SK-N-SH treated with all-trans-retinoic acid at 6 μM for 48 hours (cell line): ENCODE measurements around the gene ENDOV.

Experiments
- ATAC-seq: fragments of 200-7000 bp; cut with Tn5 transposase; 3 replicates; pipeline ENCODE4 v1.9.1; 2020; ENCODE audit warnings: mild to moderate bottlenecking, moderate library complexity
- ARNTL ChIP-seq: fragments of 450-650 bp; formaldehyde crosslinking; IDR thresholded peaks from 2 replicates; pipeline ENCODE4 v1.5.0; 2020; ENCODE audit warnings: low read depth, mild to moderate bottlenecking, moderate library complexity, borderline replicate concordance
- BACH2 ChIP-seq: fragments of 250-450 bp; sonication (Bioruptor Pico); IDR thresholded peaks from 2 replicates; pipeline ENCODE4 v1.9.0; 2021; ENCODE audit warnings: mild to moderate bottlenecking, borderline replicate concordance
- CSDC2 ChIP-seq: fragments of 250-450 bp; sonication (Bioruptor Pico); IDR thresholded peaks from 2 replicates; pipeline ENCODE4 v1.5.0; 2020; ENCODE audit warnings: mild to moderate bottlenecking, moderate library complexity
- ESRRG ChIP-seq: fragments of 250-450 bp; sonication (Bioruptor Pico); IDR thresholded peaks from 2 replicates; pipeline ENCODE4 v1.6.1; 2021; ENCODE audit warnings: mild to moderate bottlenecking
- GLIS3 ChIP-seq: fragments of 250-450 bp; sonication (Bioruptor Pico); IDR thresholded peaks from 2 replicates; pipeline ENCODE4 v1.5.0; 2020; ENCODE audit warnings: mild to moderate bottlenecking, moderate library complexity
- ISL1 ChIP-seq: fragments of 250-450 bp; sonication (Bioruptor Pico); IDR thresholded peaks from 2 replicates; pipeline ENCODE4 v2.1.2; 2022; ENCODE audit warnings: mild to moderate bottlenecking, moderate library complexity
- OSR1 ChIP-seq: fragments of 250-450 bp; sonication (Bioruptor Pico); IDR thresholded peaks from 2 replicates; pipeline ENCODE4 v1.8.0; 2022; ENCODE audit warnings: moderate library complexity, mild to moderate bottlenecking, inconsistent platforms
- PPARA ChIP-seq: fragments of 250-450 bp; sonication (Bioruptor Pico); IDR thresholded peaks from 2 replicates; pipeline ENCODE4 v1.5.0; 2020; ENCODE audit warnings: mild to moderate bottlenecking, borderline replicate concordance
- RARB ChIP-seq: fragments of 250-450 bp; sonication (Bioruptor Pico); IDR thresholded peaks from 2 replicates; pipeline ENCODE4 v1.8.0; 2021; ENCODE audit warnings: mild to moderate bottlenecking, moderate library complexity
- SNAI2 ChIP-seq: fragments of 250-450 bp; sonication (Bioruptor Pico); IDR thresholded peaks from 2 replicates; pipeline ENCODE4 v1.5.0; 2020; ENCODE audit warnings: mild to moderate bottlenecking, moderate library complexity
- TCF4 ChIP-seq: fragments of 250-450 bp; sonication (Bioruptor Pico); IDR thresholded peaks from 2 replicates; pipeline ENCODE4 v1.8.0; 2021; ENCODE audit warnings: mild to moderate bottlenecking, moderate library complexity, borderline replicate concordance
- TOX ChIP-seq: fragments of 250-450 bp; sonication (Bioruptor Pico); IDR thresholded peaks from 2 replicates; pipeline ENCODE4 v1.8.0; 2021; ENCODE audit warnings: mild to moderate bottlenecking, moderate library complexity, borderline replicate concordance
- ZC3H10 ChIP-seq: fragments of 250-450 bp; sonication (Bioruptor Pico); IDR thresholded peaks from 2 replicates; pipeline ENCODE4 v1.5.1; 2021; ENCODE audit warnings: mild to moderate bottlenecking, moderate library complexity
- ZFP3 ChIP-seq: fragments of 250-450 bp; sonication (Bioruptor Pico); IDR thresholded peaks from 2 replicates; pipeline ENCODE4 v1.5.0; 2020; ENCODE audit warnings: mild to moderate bottlenecking, moderate library complexity
- ZFP30 ChIP-seq: fragments of 450-650 bp; formaldehyde crosslinking; IDR thresholded peaks from 2 replicates; pipeline ENCODE4 v1.5.0; 2022; ENCODE audit warnings: mild to moderate bottlenecking, moderate library complexity
- ZNF565 ChIP-seq: fragments of 450-650 bp; formaldehyde crosslinking; conservative IDR thresholded peaks from 2 replicates; pipeline ENCODE4 v1.5.0; 2020; ENCODE audit warnings: low read depth, mild to moderate bottlenecking, moderate library complexity
- ZNF70 ChIP-seq: fragments of 450-650 bp; formaldehyde crosslinking; IDR thresholded peaks from 2 replicates; pipeline ENCODE4 v1.5.0; 2020; ENCODE audit warnings: mild to moderate bottlenecking, moderate library complexity
- ZNF8 ChIP-seq: fragments of 450-650 bp; formaldehyde crosslinking; IDR thresholded peaks from 2 replicates; pipeline ENCODE4 v1.5.0; 2020; ENCODE audit warnings: mild to moderate bottlenecking, moderate library complexity
- TF ChIP-seq, protein P1 (sequence below): fragments of 250-450 bp; sonication (Bioruptor Pico); IDR thresholded peaks from 2 replicates; pipeline ENCODE4 v1.8.0; 2021; ENCODE audit warnings: low read depth, mild to moderate bottlenecking, moderate library complexity, borderline replicate concordance
- TF ChIP-seq, protein P2 (sequence below): fragments of 250-450 bp; sonication (Bioruptor Pico); IDR thresholded peaks from 2 replicates; pipeline ENCODE4 v1.8.0; 2020; ENCODE audit warnings: mild to moderate bottlenecking, moderate library complexity, borderline replicate concordance
- TF ChIP-seq, protein P3 (sequence below): fragments of 250-450 bp; sonication (Bioruptor Pico); IDR thresholded peaks from 2 replicates; pipeline ENCODE4 v1.5.0; 2020; ENCODE audit warnings: mild to moderate bottlenecking, moderate library complexity
- TF ChIP-seq, protein P4 (sequence below): fragments of 250-450 bp; sonication (Bioruptor Pico); IDR thresholded peaks from 2 replicates; pipeline ENCODE4 v1.5.1; 2021; ENCODE audit warnings: mild to moderate bottlenecking, moderate library complexity
- TF ChIP-seq, protein P5 (sequence below): fragments of 250-450 bp; sonication (Bioruptor Pico); IDR thresholded peaks from 2 replicates; pipeline ENCODE4 v1.5.1; 2020; ENCODE audit warnings: low read depth, mild to moderate bottlenecking, moderate library complexity

The ENDOV gene

DNA sequence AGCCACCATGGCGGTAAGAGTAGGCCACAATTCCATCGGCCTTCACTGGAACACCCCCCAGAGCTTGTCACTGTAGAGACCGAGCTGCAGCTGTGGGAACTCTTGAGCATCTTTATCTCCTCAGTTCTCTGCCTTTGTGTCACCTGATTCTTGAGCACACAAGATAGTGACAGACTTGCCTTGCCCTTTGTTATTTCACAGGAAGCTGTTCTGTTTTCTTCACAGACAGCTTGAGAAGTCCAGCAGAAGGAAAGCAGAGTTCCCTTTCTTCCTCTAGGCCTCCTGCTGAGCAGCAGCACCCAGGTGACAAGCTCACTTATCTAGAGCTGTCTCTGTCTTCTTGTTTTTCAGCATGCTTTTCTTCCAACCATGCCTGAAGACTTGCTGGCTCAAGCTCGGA is 38.4 kb upstream of the ENDOV start:
- ATAC-seq = no peak
- no peak for TF ChIP-seq TCF4 (CRISPR knock-in tag)
- no peak for TF ChIP-seq ZFP3
- TF ChIP-seq SNAI2 (CRISPR knock-in tag) = no peak
- TF ChIP-seq CSDC2 (CRISPR knock-in tag) = no peak
- no peak for TF ChIP-seq ZNF565 (CRISPR knock-in tag)
- TF ChIP-seq, protein P1, sequence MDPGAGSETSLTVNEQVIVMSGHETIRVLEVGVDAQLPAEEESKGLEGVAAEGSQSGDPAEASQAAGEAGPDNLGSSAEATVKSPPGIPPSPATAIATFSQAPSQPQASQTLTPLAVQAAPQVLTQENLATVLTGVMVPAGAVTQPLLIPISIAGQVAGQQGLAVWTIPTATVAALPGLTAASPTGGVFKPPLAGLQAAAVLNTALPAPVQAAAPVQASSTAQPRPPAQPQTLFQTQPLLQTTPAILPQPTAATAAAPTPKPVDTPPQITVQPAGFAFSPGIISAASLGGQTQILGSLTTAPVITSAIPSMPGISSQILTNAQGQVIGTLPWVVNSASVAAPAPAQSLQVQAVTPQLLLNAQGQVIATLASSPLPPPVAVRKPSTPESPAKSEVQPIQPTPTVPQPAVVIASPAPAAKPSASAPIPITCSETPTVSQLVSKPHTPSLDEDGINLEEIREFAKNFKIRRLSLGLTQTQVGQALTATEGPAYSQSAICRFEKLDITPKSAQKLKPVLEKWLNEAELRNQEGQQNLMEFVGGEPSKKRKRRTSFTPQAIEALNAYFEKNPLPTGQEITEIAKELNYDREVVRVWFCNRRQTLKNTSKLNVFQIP (CRISPR knock-in tag) = no peak
- TF ChIP-seq, protein P2, sequence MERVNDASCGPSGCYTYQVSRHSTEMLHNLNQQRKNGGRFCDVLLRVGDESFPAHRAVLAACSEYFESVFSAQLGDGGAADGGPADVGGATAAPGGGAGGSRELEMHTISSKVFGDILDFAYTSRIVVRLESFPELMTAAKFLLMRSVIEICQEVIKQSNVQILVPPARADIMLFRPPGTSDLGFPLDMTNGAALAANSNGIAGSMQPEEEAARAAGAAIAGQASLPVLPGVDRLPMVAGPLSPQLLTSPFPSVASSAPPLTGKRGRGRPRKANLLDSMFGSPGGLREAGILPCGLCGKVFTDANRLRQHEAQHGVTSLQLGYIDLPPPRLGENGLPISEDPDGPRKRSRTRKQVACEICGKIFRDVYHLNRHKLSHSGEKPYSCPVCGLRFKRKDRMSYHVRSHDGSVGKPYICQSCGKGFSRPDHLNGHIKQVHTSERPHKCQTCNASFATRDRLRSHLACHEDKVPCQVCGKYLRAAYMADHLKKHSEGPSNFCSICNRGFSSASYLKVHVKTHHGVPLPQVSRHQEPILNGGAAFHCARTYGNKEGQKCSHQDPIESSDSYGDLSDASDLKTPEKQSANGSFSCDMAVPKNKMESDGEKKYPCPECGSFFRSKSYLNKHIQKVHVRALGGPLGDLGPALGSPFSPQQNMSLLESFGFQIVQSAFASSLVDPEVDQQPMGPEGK (CRISPR knock-in tag) = no peak
- TF ChIP-seq ZC3H10 (CRISPR knock-in tag) = no peak
- no peak for TF ChIP-seq TOX (CRISPR knock-in tag)
- no peak for TF ChIP-seq PPARA (CRISPR knock-in tag)
- TF ChIP-seq GLIS3 = no peak
- no peak for TF ChIP-seq RARB (CRISPR knock-in tag)
- no peak for TF ChIP-seq ZNF8 (CRISPR knock-in tag)
- no peak for TF ChIP-seq BACH2 (CRISPR knock-in tag)
- no peak for TF ChIP-seq ISL1 (CRISPR knock-in tag)
- no peak for TF ChIP-seq ESRRG (CRISPR knock-in tag)
- TF ChIP-seq, protein P3, sequence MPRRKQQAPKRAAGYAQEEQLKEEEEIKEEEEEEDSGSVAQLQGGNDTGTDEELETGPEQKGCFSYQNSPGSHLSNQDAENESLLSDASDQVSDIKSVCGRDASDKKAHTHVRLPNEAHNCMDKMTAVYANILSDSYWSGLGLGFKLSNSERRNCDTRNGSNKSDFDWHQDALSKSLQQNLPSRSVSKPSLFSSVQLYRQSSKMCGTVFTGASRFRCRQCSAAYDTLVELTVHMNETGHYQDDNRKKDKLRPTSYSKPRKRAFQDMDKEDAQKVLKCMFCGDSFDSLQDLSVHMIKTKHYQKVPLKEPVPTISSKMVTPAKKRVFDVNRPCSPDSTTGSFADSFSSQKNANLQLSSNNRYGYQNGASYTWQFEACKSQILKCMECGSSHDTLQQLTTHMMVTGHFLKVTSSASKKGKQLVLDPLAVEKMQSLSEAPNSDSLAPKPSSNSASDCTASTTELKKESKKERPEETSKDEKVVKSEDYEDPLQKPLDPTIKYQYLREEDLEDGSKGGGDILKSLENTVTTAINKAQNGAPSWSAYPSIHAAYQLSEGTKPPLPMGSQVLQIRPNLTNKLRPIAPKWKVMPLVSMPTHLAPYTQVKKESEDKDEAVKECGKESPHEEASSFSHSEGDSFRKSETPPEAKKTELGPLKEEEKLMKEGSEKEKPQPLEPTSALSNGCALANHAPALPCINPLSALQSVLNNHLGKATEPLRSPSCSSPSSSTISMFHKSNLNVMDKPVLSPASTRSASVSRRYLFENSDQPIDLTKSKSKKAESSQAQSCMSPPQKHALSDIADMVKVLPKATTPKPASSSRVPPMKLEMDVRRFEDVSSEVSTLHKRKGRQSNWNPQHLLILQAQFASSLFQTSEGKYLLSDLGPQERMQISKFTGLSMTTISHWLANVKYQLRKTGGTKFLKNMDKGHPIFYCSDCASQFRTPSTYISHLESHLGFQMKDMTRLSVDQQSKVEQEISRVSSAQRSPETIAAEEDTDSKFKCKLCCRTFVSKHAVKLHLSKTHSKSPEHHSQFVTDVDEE (CRISPR knock-in tag) = no peak
- TF ChIP-seq ZFP30 (CRISPR knock-in tag) = no peak
- TF ChIP-seq, all 23 proteins: peak for 0

DNA sequence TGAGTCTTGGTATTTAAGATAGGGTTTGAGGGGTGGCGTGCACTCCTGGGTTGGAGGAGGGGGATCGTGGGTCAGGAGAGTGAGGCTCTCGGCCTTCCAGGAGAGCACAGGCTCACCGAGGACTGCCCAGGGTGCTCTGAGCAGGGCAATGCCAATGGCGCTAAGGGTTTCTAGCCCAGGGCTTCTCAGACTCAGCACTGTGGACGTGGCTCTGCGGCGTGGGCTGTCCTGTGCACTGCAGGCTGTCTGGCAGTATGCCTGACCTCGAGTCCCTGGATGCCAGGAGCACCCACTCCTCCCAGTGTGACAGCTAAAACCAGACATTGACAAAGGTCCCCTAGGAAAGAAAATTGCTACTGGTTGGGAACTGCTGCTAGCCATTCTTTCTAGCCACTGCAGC is 37.2 kb upstream of the ENDOV start:
- TF ChIP-seq ZNF565 (CRISPR knock-in tag) (no peak), ZFP3 (no peak), TOX (CRISPR knock-in tag) (no peak), TCF4 (CRISPR knock-in tag) (no peak), BACH2 (CRISPR knock-in tag) (no peak), ESRRG (CRISPR knock-in tag) (no peak), OSR1 (CRISPR knock-in tag) (no peak), ZFP30 (CRISPR knock-in tag) (no peak), PPARA (CRISPR knock-in tag) (no peak), ZNF8 (CRISPR knock-in tag) (no peak), ZNF70 (no peak), ISL1 (CRISPR knock-in tag) (no peak), GLIS3 (no peak), ARNTL (CRISPR knock-in tag) (no peak), SNAI2 (CRISPR knock-in tag) (no peak)
- TF ChIP-seq, protein P3 (CRISPR knock-in tag) = no peak
- TF ChIP-seq, protein P4, sequence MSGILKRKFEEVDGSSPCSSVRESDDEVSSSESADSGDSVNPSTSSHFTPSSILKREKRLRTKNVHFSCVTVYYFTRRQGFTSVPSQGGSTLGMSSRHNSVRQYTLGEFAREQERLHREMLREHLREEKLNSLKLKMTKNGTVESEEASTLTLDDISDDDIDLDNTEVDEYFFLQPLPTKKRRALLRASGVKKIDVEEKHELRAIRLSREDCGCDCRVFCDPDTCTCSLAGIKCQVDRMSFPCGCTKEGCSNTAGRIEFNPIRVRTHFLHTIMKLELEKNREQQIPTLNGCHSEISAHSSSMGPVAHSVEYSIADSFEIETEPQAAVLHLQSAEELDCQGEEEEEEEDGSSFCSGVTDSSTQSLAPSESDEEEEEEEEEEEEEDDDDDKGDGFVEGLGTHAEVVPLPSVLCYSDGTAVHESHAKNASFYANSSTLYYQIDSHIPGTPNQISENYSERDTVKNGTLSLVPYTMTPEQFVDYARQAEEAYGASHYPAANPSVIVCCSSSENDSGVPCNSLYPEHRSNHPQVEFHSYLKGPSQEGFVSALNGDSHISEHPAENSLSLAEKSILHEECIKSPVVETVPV (CRISPR knock-in tag) = no peak
- TF ChIP-seq, protein P1 (CRISPR knock-in tag) = no peak
- TF ChIP-seq, protein P2 (CRISPR knock-in tag) = no peak
- TF ChIP-seq, protein P5, sequence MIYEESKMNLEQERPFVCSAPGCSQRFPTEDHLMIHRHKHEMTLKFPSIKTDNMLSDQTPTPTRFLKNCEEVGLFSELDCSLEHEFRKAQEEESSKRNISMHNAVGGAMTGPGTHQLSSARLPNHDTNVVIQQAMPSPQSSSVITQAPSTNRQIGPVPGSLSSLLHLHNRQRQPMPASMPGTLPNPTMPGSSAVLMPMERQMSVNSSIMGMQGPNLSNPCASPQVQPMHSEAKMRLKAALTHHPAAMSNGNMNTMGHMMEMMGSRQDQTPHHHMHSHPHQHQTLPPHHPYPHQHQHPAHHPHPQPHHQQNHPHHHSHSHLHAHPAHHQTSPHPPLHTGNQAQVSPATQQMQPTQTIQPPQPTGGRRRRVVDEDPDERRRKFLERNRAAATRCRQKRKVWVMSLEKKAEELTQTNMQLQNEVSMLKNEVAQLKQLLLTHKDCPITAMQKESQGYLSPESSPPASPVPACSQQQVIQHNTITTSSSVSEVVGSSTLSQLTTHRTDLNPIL (CRISPR knock-in tag) = no peak
- ATAC-seq = no peak
